Right renal cortex interstitium (tissue), 3 donors: ENCODE measurements around the gene CNOT3. TPM values are rescaled to one million over a fixed set of nuclear protein-coding genes. Genes with fewer than 3 reads are reported as not detected.

Source experiments
- DNase-seq, 3 donors: peaks; one replicate each; pipeline ENCODE4 v3.0.0-alpha.2; 2013; ENCODE audit warnings: low read depth in 3 of 3, low spot score in 2 of 3
- polyA plus RNA-seq, 3 donors: library from polyadenylated mRNA; unstranded; fragments of 120-200 nt; gene quantifications; one replicate each; pipeline ENCODE4 v1.2.1, GENCODE V29; 2013; ENCODE audit not compliant: insufficient read length in 3 of 3

Gene CNOT3
- polyA plus RNA-seq, 3 donors, result 64.7 to 74.7 (median 70.8) TPM

DNA sequence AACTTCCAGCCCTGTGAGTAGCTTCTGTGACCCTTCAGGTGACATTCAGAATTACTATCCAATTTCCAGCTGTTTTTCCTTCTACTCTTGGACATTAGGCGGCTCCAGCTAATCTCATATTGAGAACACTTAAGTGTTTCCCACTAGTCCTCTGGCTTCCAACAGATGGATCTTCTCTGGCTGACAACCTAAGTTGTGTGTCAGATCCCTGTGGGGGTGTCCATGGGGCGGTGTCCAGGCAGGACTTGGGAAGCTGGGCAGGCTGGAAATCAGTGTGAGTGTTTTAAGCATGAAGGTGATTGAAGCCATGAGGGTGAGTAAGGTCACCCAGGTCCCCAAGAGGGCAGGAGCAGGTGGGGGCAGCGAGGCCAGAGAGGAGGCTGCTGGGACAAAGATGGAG lies 10.1 kb downstream of the CNOT3 start:
- peak in 1 of 3 donors; percentile 51 for DNase-seq

DNA sequence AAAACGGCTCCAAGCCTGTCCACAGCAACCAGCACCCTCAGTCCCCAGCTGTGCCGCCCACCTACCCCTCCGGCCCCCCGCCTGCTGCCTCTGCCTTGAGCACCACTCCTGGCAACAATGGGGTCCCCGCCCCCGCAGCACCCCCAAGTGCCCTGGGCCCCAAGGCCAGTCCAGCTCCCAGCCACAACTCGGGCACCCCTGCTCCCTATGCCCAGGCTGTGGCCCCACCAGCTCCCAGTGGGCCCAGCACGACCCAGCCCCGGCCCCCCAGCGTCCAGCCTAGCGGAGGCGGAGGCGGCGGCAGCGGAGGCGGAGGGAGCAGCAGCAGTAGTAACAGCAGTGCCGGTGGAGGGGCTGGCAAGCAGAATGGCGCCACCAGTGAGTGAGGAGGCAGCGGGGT lies 10.6 kb downstream of the CNOT3 start:
- DNase-seq, result no peak

DNA sequence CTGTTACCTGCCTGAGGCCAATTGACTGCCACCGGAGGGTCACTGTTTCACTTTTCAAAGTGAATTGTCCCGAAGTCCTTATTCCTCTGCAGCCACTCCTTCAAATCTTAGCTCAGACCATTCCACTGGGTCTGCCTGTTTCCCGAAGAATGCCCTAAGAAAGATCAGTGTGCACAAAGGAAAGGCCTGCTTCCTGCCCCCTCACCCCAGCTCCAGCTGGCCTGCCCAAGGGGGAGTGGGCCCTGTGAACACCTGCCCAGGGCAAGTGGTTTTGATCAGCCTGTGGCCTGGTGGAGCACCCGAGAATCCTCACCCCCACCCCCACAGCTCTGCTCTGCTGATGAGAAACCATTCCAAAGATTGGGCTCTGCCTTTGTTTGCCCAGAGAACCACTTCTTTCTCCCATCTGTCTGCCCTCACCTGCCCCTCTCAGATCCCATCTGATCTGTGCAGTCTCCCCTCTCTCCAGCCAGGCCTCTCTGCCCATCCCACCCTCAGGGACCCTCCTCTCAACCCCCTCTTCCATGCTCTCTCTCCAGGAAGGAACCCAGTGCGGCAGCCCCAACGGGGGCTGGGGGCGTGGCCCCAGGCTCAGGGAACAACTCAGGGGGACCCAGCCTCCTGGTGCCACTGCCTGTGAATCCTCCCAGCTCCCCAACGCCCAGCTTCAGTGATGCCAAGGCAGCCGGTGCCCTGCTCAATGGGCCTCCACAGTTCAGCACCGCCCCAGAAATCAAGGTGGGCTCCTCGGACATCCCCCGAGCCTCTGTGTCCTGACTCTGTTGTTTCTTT lies 11.7 kb downstream of the CNOT3 start:
- DNase-seq, result no peak

DNA sequence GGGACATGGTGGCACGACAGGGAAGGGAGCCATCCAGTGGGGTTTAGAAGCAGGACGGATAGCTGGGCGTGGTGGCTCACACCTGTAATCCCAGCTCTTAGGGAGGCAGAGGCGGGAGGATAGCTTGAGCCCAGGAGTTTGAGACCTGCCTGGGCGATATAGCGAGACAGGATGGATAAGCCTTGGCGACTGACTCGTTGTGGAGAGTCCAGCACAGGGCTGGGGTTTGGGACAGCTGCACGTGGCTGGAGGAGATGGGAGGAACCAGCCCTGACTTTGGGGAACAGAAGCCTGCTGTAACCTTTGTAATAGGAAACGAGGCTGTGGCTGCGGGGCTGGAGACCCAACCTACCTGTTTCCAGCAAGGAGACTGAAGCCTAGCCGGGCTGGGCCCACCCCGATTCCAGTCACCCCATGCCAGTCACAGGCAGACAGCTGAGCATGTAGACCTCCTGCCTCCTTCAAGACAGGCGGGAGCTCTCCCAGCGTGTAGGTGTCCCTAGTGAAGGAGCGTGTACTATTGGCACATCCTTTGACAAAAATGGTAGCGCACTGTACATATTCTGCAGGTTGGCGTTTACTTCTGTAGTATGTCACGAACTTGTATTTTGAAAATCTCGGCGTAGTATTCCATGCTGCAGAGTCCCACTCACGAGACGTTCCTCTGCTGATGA lies 13.9 kb downstream of the CNOT3 start:
- DNase-seq, result no peak

DNA sequence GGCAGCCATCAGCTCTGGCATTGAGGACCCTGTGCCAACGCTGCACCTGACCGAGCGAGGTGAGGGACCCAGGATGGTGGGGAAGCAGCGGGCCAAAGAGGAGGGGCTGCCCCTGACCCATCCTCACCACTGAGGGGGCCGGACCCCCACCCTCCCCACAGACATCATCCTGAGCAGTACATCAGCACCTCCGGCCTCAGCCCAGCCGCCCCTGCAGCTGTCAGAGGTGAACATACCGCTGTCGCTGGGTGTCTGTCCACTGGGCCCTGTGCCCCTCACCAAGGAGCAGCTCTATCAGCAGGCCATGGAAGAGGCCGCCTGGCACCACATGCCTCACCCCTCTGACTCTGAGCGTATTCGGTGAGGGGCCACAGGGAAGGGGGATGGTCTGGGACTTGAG lies 14.7 kb downstream of the CNOT3 start:
- DNase-seq, result no peak

DNA sequence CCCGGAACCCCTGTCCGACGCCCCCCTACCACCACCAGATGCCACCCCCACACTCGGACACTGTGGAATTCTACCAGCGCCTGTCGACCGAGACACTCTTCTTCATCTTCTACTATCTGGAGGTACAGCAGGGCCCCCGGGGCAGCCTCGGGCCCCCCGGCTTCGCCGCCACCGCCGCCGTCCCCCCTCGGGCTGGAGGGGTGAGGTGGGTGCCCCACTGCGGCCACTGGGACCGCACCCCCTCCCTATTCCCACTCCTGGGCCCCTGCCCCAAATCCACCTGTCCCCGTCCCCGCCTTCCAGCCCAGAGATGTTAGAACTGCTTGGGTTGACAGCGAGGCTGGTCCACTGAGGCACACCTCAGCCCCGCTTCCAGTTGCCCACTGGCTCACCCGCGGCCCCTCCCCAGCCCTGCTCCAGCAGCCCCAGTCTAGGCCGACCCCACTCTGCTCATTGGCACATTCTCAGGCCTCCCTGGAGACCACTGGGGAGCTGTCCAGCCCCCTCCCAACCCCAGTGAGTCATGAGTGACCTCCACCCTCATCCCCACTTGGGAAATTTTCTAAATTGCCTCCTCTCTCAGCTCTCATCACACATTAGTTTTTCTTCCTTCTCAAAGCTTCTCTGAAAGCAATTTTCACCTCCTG lies 15.4 kb downstream of the CNOT3 start:
- DNase-seq, result no peak

DNA sequence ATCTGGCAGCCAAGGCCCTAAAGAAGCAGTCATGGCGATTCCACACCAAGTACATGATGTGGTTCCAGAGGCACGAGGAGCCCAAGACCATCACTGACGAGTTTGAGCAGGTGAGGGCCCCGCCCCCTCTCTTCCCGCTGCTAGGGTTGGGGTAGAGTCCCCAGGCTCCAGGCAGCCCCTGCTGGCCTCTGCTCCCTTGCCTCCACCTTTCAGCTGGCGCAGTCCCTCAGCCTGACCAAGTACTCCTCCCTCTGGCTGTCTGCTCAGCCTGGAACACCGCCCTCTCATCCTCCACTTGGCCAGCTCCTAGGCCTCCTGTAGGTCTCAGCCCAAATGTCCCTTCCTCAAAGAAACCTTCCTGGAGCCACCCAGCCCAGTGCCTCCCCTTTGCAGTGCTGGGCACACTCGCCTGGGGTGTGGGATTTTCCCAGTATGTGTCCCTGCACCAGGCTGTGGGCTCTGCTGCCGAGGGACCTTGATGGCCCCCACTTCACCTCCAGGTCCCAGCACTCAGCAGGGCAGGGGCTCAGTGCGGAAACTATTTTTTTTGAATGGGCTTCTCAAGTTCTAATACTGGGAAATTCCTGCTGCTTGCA lies 16.3 kb downstream of the CNOT3 start:
- DNase-seq, result no peak

DNA sequence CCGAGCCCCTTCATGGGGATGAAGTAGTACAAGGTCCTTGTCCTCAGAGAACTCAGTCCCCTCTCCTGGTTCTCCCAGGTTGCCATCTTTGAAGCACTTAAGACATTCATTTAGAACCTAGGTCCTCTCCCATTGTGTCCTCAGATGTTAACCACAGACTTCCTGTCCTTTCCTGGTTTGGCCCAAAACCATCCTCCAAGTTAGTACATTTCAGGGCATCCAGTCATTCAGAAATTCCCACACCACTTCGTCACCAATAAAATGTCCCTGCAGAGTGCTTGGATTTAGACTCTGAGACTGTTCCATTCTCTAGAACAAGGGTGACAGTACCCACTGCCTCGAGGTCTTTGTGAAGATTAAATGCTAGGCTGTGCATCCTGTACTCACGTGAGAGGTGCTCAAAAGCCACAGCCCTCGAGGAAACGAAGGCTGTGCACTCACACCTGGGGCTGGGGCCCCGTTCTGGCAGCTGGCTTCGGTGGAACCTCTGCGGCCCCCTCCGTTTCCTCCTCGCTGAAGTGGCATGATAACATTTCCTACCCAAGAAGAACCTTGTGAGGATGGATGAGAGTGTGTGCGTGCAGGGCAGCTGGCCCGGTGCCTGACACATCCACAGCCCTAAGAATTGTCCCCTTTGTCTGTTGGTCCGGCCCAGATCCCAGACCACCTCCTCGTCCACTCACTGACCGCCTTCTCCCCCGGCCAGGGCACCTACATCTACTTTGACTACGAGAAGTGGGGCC lies 17.2 kb downstream of the CNOT3 start:
- DNase-seq, result no peak

DNA sequence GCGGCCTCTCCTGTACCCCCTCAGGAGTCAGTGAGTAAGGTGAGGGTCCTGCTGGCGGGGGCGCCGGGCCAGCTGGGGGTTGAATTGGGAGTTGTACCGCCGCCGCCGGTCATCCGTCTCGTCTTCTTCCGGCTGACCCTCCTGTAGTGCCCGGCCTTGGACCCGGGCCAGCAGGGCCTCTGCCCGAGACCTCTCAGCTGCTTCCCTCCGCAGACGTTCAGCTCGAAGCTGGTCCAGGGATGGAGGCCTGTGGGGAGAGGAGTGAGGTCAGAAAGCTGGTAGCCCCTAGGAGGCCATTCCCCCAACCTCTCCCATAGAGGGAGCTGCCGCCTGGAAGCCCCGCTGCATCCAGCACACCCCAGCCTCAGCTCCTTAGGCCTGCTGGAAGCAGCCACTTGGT lies 18.1 kb downstream of the CNOT3 start:
- no peak for DNase-seq

DNA sequence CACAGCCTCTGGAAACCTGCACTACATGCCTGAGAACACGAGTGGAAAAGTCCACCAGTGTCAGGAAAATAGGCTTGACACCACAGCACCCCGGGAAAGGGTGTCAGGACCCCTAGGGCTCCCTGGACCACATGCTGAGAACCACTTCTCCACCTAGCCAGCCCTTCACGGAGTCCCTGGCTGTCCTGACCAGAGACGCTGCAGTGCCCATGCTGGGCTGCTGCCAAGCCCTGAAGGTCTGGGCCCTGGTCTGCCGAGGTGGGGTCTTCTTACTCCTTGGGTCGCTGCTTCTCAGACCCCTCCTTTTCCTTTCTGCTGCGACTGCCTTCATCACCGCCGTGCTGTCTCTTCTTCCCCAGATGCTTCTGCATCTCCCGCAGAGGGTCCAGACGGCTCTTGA lies 18.9 kb downstream of the CNOT3 start:
- no peak for DNase-seq

DNA sequence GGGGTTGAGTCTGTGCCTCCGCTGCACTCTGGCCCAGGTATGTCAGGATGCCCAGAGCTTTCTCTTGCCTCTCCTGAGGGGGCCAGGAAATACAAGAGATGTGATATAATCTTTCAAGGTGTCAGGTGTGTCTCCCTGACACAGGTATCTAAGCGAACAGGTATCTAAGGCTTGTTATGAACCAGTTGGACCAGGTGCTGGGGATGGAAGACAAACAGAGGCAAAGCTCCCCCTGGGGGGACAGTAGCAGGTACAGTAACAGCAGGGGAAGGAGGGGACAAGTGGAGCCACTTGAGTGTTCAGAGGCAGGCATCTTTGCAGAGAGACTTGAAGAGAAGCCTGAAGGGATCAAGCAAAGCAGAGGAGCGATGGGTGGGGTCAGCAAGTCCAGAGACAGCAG lies 19.4 kb downstream of the CNOT3 start:
- DNase-seq, result no peak

DNA sequence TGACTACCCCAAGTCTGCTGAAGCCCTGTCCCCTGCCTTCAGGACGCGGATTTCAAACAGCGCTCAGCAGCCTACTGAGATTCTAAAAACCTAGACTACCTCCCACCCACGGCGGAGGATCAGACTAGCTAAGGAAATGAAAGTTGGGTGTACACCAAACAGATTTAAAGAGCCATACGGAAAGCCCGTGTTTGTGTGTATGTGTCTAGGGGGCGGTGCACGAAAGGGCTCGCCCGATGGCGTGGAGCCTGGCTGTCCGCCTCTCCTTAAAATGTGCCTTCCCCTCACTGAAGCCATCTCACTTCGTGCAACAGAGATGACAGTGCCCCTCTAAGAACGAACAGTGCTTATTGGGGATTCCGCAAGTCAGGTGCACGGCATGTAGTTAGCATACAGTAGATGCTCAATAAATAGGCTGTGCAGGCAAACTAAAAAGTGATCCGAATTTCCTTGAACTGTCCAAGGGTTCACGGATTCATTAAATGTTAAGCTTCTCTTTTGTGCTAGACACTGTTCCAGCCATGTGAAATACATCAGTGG lies 21.3 kb downstream of the CNOT3 start:
- DNase-seq, result no peak

DNA sequence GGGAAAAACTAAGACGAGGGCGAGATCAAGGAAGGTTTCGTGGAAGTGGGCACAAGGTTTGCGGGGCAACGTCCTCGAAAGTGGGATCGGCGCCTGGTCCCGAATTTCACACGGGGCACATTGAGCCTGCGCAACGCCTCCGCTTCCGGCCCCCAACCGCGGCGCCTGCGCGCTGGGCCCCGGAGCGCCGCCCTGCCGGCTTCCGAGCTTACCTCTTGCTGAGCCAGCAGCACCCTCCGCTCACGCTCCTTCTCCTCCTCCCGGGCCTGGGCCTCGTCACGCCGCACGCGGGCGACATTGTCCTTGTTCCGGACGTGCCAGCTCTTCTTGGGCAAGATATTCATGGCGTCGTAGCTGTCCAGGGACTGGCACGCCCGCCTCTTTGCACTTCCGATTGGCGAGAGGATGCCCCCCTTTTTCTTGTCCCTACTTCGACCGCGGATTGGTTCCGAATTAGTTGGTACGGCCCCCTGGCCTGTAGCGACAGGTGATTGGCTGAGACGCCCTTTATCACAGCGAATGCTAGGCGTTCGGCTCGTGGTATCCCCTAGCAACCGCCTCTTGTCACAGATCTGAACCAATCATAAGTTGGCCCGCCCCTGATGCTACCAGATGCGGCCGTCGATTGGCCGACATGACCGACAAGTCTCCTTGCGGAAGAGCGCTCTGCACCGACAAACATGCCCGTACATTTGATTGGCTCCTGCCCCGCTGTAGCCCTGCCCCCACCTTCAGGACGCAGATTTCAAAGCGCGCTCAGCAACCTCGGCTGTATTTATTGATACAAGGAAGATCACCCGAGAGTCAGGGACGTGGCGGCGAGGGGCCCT lies 22.0 kb downstream of the CNOT3 start, which contains the start of gene LENG1:
Gene LENG1 (minus strand): TSS at position 370 of the 830 bp plus-strand sequence. CDS start 26 bp downstream, at position 344.
- peak; percentile 99 to 100 (median 99) for DNase-seq

DNA sequence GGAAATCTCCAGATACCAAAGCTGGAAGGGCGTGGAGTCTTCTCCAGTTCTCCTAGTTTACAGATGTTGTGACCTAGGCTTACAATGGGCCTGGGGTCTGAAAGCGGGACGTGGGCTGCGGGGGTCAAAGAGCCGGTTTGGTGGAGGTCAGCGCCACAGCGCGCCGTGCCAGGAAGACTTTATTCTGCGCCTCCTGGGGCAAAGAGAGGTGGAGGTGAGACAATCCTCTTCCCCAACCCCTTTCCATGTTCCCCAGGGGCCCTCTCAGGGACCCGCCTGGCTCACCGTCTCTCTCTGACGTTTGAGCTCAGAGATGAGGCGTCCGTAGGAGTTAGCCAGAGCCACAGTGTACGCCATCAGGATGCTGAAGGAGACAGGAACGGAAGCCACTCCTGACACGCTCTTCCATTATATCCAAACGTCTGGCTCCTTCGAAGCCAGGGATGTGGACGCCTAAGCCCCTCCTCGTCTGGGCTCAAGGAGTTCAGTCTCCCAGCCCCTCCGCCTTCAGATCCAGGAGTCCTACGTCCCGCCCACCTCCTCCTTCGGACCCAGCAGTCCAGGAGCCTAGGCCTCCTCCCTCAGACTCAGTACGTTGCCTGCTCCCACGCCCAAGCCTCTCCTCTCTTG lies 22.7 kb downstream of the CNOT3 start:
- DNase-seq, result no peak

DNA sequence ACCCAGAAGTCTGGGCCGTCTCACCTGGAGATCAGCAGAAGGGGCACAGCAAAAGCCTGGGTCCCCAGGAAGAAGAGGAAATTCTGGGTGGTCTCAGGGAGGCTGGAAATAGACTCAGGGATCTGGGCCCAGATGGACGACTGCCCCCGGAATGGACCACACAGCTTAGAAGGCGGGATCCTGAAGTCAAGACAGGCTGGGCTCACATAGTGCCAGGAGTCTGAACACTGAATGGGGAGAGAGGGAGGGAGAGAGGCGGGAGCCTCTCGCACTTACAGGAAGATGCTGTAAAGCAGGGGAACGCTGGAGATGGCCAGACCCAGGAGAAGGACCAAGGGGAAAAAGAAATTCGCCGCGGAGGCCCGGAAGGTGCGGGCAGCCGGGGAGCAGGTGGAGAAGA lies 23.3 kb downstream of the CNOT3 start:
- DNase-seq, result no peak

DNA sequence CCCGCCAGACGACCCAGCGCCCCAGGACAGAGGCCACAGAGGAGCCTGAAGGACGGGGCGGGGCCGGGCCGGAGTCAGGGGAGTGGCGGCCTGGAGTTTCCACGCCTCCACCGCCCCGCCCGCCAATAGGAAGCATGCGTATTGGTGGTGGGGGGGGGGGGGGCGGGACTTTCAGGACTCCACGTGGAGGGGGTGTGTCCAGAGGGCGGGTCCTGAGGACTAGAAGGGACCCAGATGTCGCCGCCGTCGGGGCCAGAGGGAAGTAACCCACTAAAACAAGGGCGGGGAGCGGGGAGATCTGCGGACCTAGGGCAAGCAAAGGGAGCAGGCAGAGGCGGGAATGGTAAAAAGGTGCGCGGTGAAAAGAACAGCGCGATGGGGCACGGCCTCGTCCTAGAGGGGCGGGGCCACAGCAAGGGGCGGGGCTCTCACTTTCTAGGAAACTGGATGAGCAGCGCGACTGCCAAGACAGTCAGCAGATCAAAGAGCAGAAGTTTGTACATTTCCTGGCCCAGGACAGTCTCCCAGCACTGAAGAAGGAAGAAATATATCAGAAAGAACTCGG lies 24.8 kb downstream of the CNOT3 start:
- DNase-seq, result no peak

DNA sequence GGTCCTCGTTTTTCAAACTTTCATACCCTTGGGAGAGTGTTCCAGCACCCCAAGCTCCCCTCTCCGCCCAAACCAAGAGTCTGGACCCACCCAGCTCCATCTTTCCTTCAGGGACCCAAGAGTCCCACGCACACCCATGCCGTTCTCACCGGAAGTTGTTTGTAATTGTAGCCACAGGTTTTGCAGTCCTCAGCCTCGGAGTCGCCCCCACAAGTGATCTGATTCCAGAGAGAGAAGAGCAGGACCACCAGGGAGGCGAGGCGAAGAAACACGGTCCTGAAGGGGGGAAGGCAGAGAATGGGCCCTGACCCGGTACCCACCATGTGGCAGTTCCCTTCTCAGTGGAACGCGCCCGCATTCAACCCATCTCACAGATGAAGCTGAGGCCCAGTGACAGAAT lies 25.3 kb downstream of the CNOT3 start:
- no peak for DNase-seq

DNA sequence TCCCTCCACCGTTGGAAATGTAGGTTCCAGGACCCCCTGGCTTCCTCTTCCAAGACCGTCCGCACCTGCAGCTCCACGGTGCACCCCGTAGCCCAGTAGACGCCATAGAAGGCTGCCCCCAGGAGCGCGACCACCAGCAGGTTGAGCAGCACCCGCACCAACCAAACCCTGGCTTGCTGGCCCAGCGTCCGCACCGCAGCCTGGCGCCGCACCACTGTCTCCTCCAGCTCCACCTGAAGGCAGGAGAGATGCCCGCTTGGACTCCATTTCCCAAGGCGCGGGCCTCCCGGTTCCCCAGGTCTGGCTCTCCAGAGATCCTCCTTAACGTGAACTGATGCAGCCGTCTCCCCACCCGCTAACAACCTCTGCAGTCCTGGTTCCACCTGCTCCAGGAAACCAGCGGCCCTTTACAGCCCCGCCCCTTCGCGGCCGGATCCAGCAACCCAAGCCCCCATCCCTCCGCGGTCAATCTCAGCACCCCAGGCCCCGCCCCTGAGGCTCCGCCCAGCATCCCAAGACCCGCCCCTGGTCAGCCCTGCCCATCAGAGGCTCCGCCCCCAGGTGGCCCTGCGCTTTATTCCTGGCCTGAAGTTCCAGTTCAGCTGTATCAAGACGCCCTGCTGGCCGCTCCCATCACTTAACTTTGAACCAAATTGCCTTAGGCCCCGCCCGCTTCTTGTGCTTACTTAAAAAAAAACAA lies 27.0 kb downstream of the CNOT3 start:
- DNase-seq, result no peak
